Central memory CD8-positive, alpha-beta T cell (primary cell): ENCODE measurements around the gene ZC3H12D.
A peak's percentile ranks its signal among the peaks of the same experiment; 100 is the strongest.
"Not testable (repeated sequence)": the region's sequence is repeated elsewhere in the genome, so short reads cannot be mapped to it uniquely, and the experiment has no call there.

Source experiments
- ATAC-seq: fragments of 150-1000 bp; cut with Tn5 transposase; replicated peaks from 2 replicates; pipeline ENCODE4 v1.10.0; 2022; ENCODE audit warnings: mild to moderate bottlenecking, moderate FRiP score, moderate number of reproducible peaks; ENCODE audit not compliant: poor library complexity, severe bottlenecking; ENCODE audit errors: extremely low read depth
- DNase-seq, 2 donors: peaks; one replicate each; pipeline ENCODE4 v3.0.0; 2021; ENCODE audit warnings: low spot score in 2 of 2
- H3K27ac Mint-ChIP-seq: one replicate; pipeline ENCODE4 v1.8.0; 2022; ENCODE audit warnings: low read depth, mild to moderate bottlenecking, moderate library complexity, mixed read lengths
- H3K27me3 Mint-ChIP-seq: one replicate; pipeline ENCODE4 v1.8.0; 2022; ENCODE audit warnings: mixed read lengths
- H3K36me3 Mint-ChIP-seq: one replicate; pipeline ENCODE4 v1.8.0; 2022; ENCODE audit warnings: mild to moderate bottlenecking, moderate library complexity, mixed read lengths; ENCODE audit not compliant: insufficient read depth
- H3K4me1 Mint-ChIP-seq: one replicate; pipeline ENCODE4 v1.8.0; 2022; ENCODE audit warnings: mixed read lengths
- H3K4me3 Mint-ChIP-seq: one replicate; pipeline ENCODE4 v1.8.0; 2022; ENCODE audit warnings: mild to moderate bottlenecking, moderate library complexity, mixed read lengths
- H3K9me3 Mint-ChIP-seq: one replicate; pipeline ENCODE4 v1.8.0; 2022; ENCODE audit warnings: mixed read lengths

The ZC3H12D gene

DNA sequence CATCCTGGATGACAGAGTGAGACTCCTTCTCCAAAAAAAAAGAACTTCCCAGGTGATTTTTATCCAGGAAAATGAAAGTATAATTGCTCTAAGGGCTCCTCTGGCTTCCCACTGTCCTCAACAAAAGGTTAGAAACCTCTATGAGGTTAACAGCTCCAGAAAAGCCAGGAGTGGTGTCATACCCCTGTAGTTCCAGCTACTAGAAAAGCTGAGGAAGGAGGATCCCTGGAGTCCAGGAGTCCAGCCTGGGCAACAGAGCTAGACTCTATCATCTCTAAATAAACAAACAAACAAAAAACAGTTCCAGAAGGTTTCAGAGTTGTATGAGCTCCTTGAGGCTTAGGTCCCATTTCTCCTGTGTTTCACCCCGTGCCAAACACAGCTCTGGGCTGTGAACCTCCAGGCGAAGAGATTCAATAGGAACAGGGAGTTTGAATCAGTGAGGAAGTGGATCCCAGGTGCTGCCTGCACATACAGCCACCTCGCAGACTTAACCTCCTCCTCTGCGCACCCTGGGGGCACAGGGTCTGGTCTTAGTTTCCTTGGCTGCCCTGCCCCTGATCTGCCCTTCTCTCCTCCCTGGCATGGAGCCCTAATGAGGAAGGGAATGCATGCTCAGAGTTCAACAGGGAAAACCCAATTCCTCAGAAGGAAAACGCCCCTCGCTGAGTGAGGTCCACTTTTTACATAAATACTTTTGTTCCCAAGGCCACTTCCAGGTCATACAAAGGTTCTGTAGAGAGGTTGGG, 31.0 kb downstream of the ZC3H12D start:
- no peak for ATAC-seq
- DNase-seq, result no peak
- no peak overlapping the region for H3K27ac Mint-ChIP-seq
- H3K9me3 Mint-ChIP-seq, result no peaks in the 10 kb centered on the region
- H3K27me3 Mint-ChIP-seq, result no peaks in the 10 kb centered on the region
- peaks cover 21% of the 10 kb centered on the region for H3K36me3 Mint-ChIP-seq
- no peaks in the 10 kb centered on the region for H3K4me1 Mint-ChIP-seq
- H3K4me3 Mint-ChIP-seq, result no peak overlapping the region

DNA sequence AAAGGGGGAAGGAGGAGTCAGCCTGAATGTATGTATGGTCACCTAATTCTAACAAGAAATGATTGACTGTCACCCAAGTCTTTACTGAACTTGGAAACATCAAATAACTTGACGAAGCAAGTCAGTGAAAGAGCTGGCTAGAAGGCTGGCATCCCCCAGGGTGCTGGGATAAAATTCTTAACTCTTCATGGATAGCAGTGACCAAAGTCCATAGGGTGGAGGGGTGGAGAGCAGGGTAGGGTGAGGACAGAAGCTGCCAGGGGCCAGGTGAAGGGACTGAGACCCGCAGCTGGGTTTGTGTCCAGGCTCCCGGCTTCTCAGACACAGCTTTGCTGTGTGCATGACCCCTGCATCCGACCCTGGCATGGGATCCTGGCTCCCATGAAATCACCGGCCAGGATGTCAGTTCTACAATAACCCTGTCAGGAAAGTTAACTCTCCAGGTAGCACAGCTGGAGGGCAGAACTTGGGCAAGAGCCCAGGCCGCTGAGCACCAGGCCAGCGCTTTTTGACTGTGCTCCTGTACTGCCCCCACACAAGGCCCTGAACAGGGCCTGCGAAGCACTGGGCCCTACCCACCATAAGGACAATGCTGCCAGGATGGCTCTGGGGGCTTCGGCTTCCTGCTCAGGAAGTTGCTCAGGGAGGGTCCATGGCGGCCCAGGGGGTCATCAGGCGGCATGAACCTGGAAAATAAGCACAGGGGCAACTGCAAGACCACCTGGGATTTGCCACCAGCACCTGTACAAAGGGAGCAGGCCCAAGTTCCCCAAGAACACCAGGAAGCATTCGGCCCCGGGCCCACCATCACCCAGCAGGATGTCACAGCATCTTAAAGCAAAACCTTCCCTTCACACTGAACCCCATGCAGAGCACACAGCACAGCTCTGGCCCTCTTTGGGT, 32.5 kb downstream of the ZC3H12D start:
- no peaks in the 10 kb centered on the region for H3K27me3 Mint-ChIP-seq
- no peak for ATAC-seq
- no peak overlapping the region for H3K4me3 Mint-ChIP-seq
- H3K4me1 Mint-ChIP-seq, result no peaks in the 10 kb centered on the region
- no peaks in the 10 kb centered on the region for H3K9me3 Mint-ChIP-seq
- no peak for DNase-seq
- peaks cover 13% of the 10 kb centered on the region for H3K36me3 Mint-ChIP-seq
- H3K27ac Mint-ChIP-seq, result no peak overlapping the region

DNA sequence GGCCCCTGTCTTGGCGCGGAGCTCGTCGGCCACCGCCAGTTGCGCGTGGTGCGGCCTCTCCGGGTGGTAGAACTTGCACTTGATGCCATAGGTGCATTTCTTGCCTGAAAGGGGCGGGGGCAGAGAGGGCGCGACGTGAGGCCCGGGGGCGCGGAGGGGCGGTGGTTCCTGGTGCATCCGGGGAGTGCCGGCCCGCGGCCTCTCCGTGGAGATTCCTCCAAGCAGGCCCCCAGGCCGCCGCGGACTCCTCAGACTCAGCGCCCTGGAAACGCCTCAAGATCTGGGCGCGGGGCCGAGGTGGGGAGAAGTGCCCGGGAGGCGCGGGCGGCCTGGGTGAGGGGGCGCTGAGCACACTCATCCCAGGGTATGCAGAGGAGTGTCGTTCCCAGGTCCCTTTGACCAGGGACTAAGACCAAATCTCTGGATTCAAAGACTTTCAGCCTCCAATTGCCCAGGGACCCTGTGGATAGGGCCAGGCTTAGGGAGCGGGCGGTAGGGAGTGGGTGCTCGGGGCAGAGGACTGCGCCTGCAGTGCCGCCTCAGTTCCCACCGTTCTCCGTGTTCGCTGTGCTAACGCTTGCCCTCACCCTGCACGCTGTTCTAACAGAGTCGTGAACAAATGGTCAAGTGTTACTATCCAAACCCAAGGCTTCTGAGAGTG, 33.3 kb downstream of the ZC3H12D start:
- Mint-ChIP-seq H3K27ac (no peak overlapping the region), H3K4me1 (no peaks in the 10 kb centered on the region), H3K9me3 (no peaks in the 10 kb centered on the region), H3K4me3 (no peak overlapping the region), H3K27me3 (no peaks in the 10 kb centered on the region), H3K36me3 (peaks cover 13% of the 10 kb centered on the region)
- DNase-seq, result no peak
- no peak for ATAC-seq

DNA sequence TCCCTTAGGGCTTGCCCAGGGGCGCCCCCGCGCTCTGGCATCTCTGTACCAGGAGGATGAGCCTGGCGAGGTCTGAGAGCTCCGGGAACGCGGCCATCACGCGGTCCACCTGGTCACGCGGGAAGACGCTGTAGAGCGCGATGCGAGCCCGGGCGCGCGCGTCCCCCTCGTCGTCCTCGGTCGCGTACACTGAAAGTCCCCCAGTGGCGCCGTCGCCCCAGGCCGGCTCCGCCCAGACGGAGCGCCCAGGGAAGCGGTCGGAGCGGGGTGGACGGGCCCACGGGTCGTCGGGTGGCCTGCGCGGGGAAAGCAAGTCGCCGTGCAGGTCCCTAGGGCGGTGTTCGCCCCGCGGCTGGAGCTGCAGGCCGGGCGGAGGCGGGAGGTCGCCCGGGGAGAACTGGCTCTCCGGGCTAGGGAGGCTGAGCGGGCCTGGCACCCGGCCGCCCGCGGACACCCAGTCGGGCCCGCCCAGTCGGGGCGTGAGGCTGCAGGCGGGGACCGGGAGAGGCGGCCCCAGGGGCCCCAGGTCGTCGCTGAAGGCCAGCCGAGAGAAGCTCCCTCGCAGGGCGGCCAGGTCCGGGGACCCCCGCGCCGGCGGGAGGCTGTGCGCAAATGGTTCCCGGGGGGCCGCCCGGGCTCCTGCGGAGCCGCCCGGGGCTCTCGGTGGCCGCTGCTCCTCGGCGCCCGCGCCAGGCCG, 34.0 kb downstream of the ZC3H12D start:
- no peaks in the 10 kb centered on the region for H3K4me1 Mint-ChIP-seq

DNA sequence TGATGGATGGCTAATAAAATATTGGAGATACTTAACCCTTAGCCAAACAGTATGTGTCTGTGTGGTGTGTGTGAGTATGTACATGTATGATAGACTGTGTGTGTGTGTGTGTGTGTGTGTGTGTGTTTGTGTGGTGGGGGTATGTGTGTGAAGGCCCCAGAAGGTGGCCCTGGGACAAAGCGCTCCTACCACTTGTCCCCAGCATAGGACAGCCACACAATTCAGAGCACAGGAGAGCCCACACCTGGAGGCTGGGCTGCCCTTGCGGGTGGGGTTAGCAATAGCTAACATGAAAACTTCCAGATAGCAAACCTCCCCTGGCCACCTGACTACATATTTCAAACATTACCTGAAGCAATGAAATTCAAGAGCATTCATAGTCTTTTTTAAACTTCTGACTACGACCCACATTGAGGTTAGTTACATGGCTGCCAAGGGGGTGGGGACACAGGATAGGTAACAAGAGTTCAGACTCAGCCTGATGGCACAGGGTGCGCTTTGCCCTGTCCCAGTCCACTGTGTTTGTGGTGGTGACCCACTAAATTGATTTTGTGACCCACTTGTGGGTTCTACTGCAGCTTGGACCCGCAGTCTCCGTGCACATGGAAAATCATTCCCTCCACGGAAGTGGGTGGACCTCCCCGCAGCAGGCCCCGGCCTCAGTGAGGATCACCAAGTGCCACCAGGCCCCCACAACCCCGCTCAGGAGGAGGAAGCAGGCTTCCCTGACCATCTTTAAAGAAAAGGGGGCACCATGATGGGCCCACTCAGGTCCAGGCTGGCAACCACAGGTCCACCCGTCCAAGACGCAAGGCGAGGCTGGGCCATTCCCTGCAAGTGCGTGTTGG, 34.8 kb downstream of the ZC3H12D start:
- no peak overlapping the region for H3K27ac Mint-ChIP-seq
- DNase-seq (no peak), ATAC-seq (no peak)
- H3K9me3 Mint-ChIP-seq, result no peaks in the 10 kb centered on the region
- H3K36me3 Mint-ChIP-seq, result peaks cover 13% of the 10 kb centered on the region
- no peaks in the 10 kb centered on the region for H3K27me3 Mint-ChIP-seq
- no peaks in the 10 kb centered on the region for H3K4me1 Mint-ChIP-seq
- peak overlapping the region; percentile 49 for H3K4me3 Mint-ChIP-seq

More for the DNA sequence above, 34.0 kb downstream of the ZC3H12D start:
- ATAC-seq (no peak), DNase-seq (no peak)
- Mint-ChIP-seq H3K9me3 (no peaks in the 10 kb centered on the region), H3K4me3 (peak overlapping the region; percentile 49), H3K36me3 (peaks cover 13% of the 10 kb centered on the region), H3K27ac (no peak overlapping the region), H3K27me3 (no peaks in the 10 kb centered on the region)

DNA sequence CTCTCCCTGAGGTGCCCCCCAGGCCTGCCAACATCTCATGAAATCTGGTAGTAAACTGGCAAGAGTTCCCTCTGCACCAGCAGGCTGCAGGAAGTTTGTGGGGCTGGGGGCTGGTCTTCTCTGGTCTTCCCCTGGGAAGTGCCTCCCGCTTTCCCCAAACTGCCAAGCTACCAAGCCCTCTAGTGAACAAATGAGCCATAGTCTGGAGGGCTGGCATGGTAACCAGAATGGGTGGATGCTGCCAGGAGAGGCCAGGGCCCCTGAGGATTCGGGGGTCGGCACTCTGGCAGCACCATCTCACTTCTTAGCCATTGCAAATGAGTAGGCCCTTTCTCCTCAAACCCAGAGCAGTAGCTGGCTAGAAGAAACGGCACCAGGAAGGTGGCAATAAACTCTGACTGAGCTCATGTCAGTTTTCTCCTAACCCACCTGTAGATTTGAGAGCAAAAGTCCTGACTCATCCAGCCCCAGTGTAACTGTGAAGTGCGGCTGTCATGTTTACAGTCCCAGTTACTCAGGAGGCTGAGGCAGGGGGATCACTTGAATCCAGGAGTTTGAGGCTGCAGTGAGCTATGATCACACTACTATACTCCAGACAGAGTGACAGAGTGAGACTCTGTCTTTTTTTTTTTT, 35.9 kb downstream of the ZC3H12D start:
- ATAC-seq, result no peak
- Mint-ChIP-seq H3K9me3 (no peaks in the 10 kb centered on the region), H3K36me3 (peaks cover 11% of the 10 kb centered on the region), H3K27ac (no peak overlapping the region), H3K4me3 (no peak overlapping the region), H3K27me3 (no peaks in the 10 kb centered on the region), H3K4me1 (no peaks in the 10 kb centered on the region)
- no peak for DNase-seq

DNA sequence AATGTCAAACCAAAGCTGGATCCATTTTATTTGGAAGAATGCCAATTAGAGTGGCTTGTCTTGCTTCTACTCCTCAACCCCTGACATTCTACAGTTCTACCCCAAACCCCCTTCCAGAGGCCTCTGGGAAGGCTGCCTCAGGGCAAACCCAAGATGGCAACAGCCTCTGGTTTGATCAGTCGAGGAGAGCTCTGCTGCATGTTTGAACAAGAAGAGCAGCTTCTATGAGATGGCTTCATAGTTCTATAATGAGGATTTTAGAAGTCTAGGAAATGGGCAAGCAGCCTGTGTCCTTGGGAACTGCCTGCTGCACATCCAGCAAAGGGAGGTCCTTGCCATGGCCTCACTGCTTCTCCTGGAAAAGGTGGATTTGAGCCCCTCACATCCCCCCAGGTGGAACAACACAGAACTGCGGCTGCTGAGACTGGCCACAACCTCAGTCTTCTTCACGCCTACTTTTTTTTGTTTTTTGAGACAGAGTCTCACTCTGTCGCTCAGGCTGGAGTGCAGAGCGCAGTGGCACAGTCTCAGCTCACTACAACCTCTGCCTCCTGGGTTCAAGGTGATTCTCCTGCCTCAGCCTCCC, 37.9 kb downstream of the ZC3H12D start:
- ATAC-seq, result no peak
- H3K4me1 Mint-ChIP-seq, result no peaks in the 10 kb centered on the region

DNA sequence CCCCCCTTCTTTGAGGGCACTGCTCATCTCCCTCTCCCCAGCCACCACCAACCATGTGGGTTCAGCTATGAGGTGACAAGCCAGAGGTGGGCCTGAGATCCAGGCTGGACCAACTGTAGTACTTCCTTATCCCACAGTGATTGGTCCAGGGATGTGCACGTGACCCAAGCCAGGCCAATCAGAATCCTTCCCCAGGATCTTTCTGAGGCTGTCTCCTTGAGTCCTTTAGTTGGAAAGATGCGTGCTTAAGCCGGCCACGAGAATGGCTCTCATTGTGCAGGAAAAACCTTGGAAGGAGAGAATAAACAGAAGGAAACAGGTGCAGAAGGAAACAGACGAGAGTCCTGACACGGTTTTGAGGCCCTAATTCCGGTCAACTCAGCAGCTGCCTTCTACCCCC, 39.2 kb downstream of the ZC3H12D start:
- DNase-seq (no peak), ATAC-seq (no peak)
- Mint-ChIP-seq H3K27ac (peak overlapping the region; percentile 19), H3K27me3 (no peaks in the 10 kb centered on the region), H3K4me3 (no peak overlapping the region), H3K9me3 (no peaks in the 10 kb centered on the region), H3K36me3 (peaks cover 9% of the 10 kb centered on the region), H3K4me1 (no peaks in the 10 kb centered on the region)

More for the DNA sequence above, 37.9 kb downstream of the ZC3H12D start:
- no peak overlapping the region for H3K4me3 Mint-ChIP-seq
- no peak overlapping the region for H3K27ac Mint-ChIP-seq
- no peak for DNase-seq
- H3K27me3 Mint-ChIP-seq, result no peaks in the 10 kb centered on the region
- H3K36me3 Mint-ChIP-seq, result peaks cover 11% of the 10 kb centered on the region
- no peaks in the 10 kb centered on the region for H3K9me3 Mint-ChIP-seq

DNA sequence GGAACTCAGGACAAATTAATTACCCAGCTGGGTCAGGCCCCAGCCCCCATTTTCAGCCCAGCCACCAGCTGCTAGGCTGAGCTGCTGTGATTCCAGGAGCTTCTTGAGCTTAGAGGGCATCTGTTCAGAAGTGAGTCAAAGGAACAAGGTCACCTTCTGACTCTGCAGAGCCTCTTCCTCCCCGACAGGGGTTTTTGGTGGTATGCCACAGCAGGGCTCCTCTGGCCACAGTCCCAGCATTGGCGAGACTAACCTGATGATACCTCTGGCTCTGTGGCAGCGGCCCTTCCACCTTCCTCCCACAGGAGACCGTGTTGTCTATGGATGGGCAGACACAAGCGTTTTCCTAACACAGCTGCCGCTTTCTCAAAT, 39.7 kb downstream of the ZC3H12D start:
- Mint-ChIP-seq H3K4me1 (no peaks in the 10 kb centered on the region), H3K27me3 (no peaks in the 10 kb centered on the region), H3K36me3 (peaks cover 9% of the 10 kb centered on the region), H3K27ac (no peak overlapping the region), H3K9me3 (no peaks in the 10 kb centered on the region), H3K4me3 (no peak overlapping the region)
- ATAC-seq, result peak; percentile 24
- DNase-seq, result no peak

DNA sequence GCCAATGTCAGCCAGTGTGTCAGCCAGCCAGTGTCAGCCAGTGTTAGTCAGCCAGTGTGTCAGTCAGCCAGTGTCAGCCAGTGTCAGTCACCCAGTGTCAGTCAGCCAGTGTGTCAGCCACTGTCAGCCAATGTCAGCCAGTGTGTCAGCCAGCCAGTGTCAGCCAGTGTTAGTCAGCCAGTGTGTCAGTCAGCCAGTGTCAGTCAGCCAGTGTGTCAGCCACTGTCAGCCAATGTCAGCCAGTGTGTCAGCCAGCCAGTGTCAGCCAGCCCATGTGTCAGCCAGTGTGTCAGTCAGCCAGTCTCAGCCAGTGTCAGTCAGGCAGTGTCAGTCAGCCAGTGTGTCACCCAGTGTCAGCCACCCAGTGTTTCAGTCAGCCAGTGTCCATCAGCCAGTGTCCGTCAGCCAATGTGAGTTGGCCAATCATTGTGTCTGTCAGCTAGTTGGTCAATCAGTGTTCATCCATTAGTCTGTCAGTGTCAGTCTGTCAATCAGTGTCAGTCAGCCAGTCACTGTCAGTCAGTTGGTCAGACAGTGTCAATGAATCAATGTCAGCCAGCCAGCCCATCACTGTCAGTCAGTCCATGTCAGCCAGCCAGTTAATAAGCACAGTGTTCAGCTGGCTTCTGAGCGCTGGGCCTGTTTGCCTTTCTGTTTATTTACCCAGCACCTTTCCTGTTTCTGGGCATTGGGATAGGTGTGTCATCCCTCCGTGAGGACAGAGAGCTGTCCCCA, 40.3 kb downstream of the ZC3H12D start:
- H3K27ac Mint-ChIP-seq, DNase-seq, H3K36me3 Mint-ChIP-seq, H3K4me1 Mint-ChIP-seq, H3K9me3 Mint-ChIP-seq, H3K4me3 Mint-ChIP-seq, H3K27me3 Mint-ChIP-seq: not testable (repeated sequence)
- peak; percentile 19 for ATAC-seq
